H9 (cell line): Measurements from ENCODE around the gene TMC3. TPM values are rescaled to one million over a fixed set of nuclear protein-coding genes. Genes with fewer than 3 reads are reported as not detected.
"Not testable (repeated sequence)": the region's sequence is repeated elsewhere in the genome, so short reads cannot be mapped to it uniquely, and the experiment has no call there.

Source experiments
- DNase-seq: peaks from one replicate; pipeline ENCODE4 v3.0.0-alpha.2; 2017
- H2AFZ ChIP-seq: one replicate; pipeline ENCODE4 v1.6.1; 2013; ENCODE audit warnings: mild to moderate bottlenecking, low read length, control low read depth, moderate library complexity
- H2AK5ac ChIP-seq: 2 replicates; pipeline ENCODE4 v1.6.1; 2013; ENCODE audit warnings: low read length, control low read depth, mixed read lengths; ENCODE audit not compliant: insufficient read length
- H2BK120ac ChIP-seq: one replicate; pipeline ENCODE4 v1.6.1; 2013; ENCODE audit warnings: low read depth, mild to moderate bottlenecking, low read length, control low read depth, inconsistent platforms; ENCODE audit not compliant: poor library complexity, severe bottlenecking
- H2BK12ac ChIP-seq: 2 replicates; pipeline ENCODE4 v1.6.1; 2013; ENCODE audit warnings: low read length, control low read depth, mixed read lengths, low read depth; ENCODE audit not compliant: insufficient read length
- H2BK15ac ChIP-seq: 2 replicates; pipeline ENCODE4 v1.6.1; 2013; ENCODE audit warnings: low read depth, low read length, control low read depth
- H2BK20ac ChIP-seq: one replicate; pipeline ENCODE4 v1.6.1; 2013; ENCODE audit warnings: low read depth, mild to moderate bottlenecking, low read length, control low read depth, inconsistent platforms; ENCODE audit not compliant: poor library complexity, severe bottlenecking
- H2BK5ac ChIP-seq: 2 replicates; pipeline ENCODE4 v1.6.1; 2013; ENCODE audit warnings: low read length, control low read depth, mixed read lengths; ENCODE audit not compliant: insufficient read length
- H3K14ac ChIP-seq: 2 replicates; pipeline ENCODE4 v1.6.1; 2013; ENCODE audit warnings: low read length, control low read depth; ENCODE audit not compliant: insufficient read depth
- H3K18ac ChIP-seq: 2 replicates; pipeline ENCODE4 v1.6.1; 2013; ENCODE audit warnings: low read depth, mild to moderate bottlenecking, mixed read lengths, low read length, control low read depth; ENCODE audit not compliant: insufficient read length
- H3K23ac ChIP-seq: 2 replicates; pipeline ENCODE4 v1.6.1; 2013; ENCODE audit warnings: low read length, control low read depth, mixed read lengths, low read depth; ENCODE audit not compliant: insufficient read length
- H3K23me2 ChIP-seq: 2 replicates; pipeline ENCODE4 v1.6.1; 2013; ENCODE audit warnings: low read depth, mild to moderate bottlenecking, mixed read lengths, low read length, control low read depth; ENCODE audit not compliant: insufficient read length, poor library complexity, severe bottlenecking
- H3K27ac ChIP-seq: 2 replicates; pipeline ENCODE4 v1.5.1; 2013; ENCODE audit warnings: low read length, control low read depth, mixed read lengths, low read depth; ENCODE audit not compliant: insufficient read length
- H3K27me3 ChIP-seq: 2 replicates; pipeline ENCODE4 v1.6.1; 2013; ENCODE audit warnings: low read length, control low read depth, inconsistent platforms; ENCODE audit not compliant: insufficient read depth
- H3K4ac ChIP-seq: 2 replicates; pipeline ENCODE4 v1.6.1; 2013; ENCODE audit warnings: low read depth, mild to moderate bottlenecking, control low read depth, inconsistent platforms, low read length, moderate library complexity
- H3K4me1 ChIP-seq: 2 replicates; pipeline ENCODE4 v1.6.1; 2013; ENCODE audit warnings: low read length, control low read depth, inconsistent platforms; ENCODE audit not compliant: insufficient read depth
- H3K4me2 ChIP-seq: 2 replicates; pipeline ENCODE4 v1.6.1; 2013; ENCODE audit warnings: low read length, control low read depth, mixed read lengths; ENCODE audit not compliant: insufficient read length, insufficient read depth
- H3K56ac ChIP-seq: 2 replicates; pipeline ENCODE4 v1.6.1; 2013; ENCODE audit warnings: low read depth, mild to moderate bottlenecking, mixed read lengths, low read length, control low read depth; ENCODE audit not compliant: insufficient read length
- H3K79me1 ChIP-seq: 2 replicates; pipeline ENCODE4 v1.6.1; 2013; ENCODE audit warnings: low read depth, mild to moderate bottlenecking, moderate library complexity, low read length, control low read depth, inconsistent platforms; ENCODE audit not compliant: insufficient read depth, poor library complexity, severe bottlenecking
- H3K79me2 ChIP-seq: 2 replicates; pipeline ENCODE4 v1.6.1; 2013; ENCODE audit warnings: low read length, control low read depth, inconsistent platforms; ENCODE audit not compliant: insufficient read depth
- H3K9ac ChIP-seq: 2 replicates; pipeline ENCODE4 v1.6.1; 2013; ENCODE audit warnings: low read length, control low read depth, mixed read lengths; ENCODE audit not compliant: insufficient read length; ENCODE audit errors: extremely low read depth
- H3K9me3 ChIP-seq: one replicate; pipeline ENCODE4 v1.6.1; 2013; ENCODE audit warnings: low read depth, low read length, inconsistent platforms; ENCODE audit not compliant: control insufficient read depth
- H3T11ph ChIP-seq: one replicate; pipeline ENCODE4 v1.6.1; 2013; ENCODE audit warnings: mild to moderate bottlenecking, low read length, control low read depth, inconsistent platforms
- H4K20me1 ChIP-seq: one replicate; pipeline ENCODE4 v1.6.1; 2013; ENCODE audit not compliant: control insufficient read depth, insufficient read length, insufficient read depth
- H4K5ac ChIP-seq: 2 replicates; pipeline ENCODE4 v1.6.1; 2013; ENCODE audit warnings: low read depth, mild to moderate bottlenecking, mixed read lengths, low read length, control low read depth; ENCODE audit not compliant: insufficient read length
- H4K8ac ChIP-seq: replicated peaks from 2 replicates; pipeline ENCODE4 v1.6.1; 2013; ENCODE audit warnings: low read length, control low read depth, mixed read lengths, low read depth; ENCODE audit not compliant: insufficient read length
- H4K91ac ChIP-seq: 2 replicates; pipeline ENCODE4 v1.6.1; 2013; ENCODE audit warnings: low read depth, mild to moderate bottlenecking, moderate library complexity, mixed read lengths, low read length, control low read depth; ENCODE audit not compliant: insufficient read length
- H3K27ac Mint-ChIP-seq, 3 experiments: 2 replicates in 2 of 3; 3 replicates in 1 of 3; pipeline ENCODE4 v1.8.0; 2020 to 2021; ENCODE audit warnings: mixed read lengths in 3 of 3, mild to moderate bottlenecking in 1 of 3, moderate library complexity in 1 of 3
- H3K27me3 Mint-ChIP-seq: 2 replicates; pipeline ENCODE4 v1.8.0; 2021; ENCODE audit warnings: low read depth, mild to moderate bottlenecking, moderate library complexity, mixed read lengths
- H3K36me3 Mint-ChIP-seq, 3 experiments: 2 replicates in 2 of 3; 3 replicates in 1 of 3; pipeline ENCODE4 v1.8.0; 2020 to 2021; ENCODE audit warnings: low read depth in 3 of 3, mixed read lengths in 3 of 3; ENCODE audit not compliant: insufficient read depth in 1 of 3
- H3K4me1 Mint-ChIP-seq, 2 experiments: 2 replicates each; pipeline ENCODE4 v1.8.0; 2020; ENCODE audit warnings: mixed read lengths in 2 of 2
- H3K4me3 Mint-ChIP-seq, 2 experiments: 2 replicates in 1 of 2; 3 replicates in 1 of 2; pipeline ENCODE4 v1.8.0; 2020 to 2021; ENCODE audit warnings: mild to moderate bottlenecking in 2 of 2, mixed read lengths in 2 of 2, moderate library complexity in 1 of 2
- H3K9me3 Mint-ChIP-seq, 2 experiments: 2 replicates in 1 of 2; 3 replicates in 1 of 2; pipeline ENCODE4 v1.8.0; 2020; ENCODE audit warnings: mild to moderate bottlenecking in 2 of 2, mixed read lengths in 2 of 2, moderate library complexity in 1 of 2
- WGBS: extraction: QIAGEN DNeasy Blood & Tissue Kit; methylation state at CpG from one replicate; pipeline ENCODE4 v1.1.7; 2013; ENCODE audit warnings: missing lambda C conversion rate, low lambda C conversion rate, mixed read lengths; ENCODE audit not compliant: insufficient read length; ENCODE audit errors: extremely low coverage; 5-methylcytosine and 5-hydroxymethylcytosine counted together
- total RNA-seq: library from RNA; stranded (reverse); gene quantifications from 2 replicates; pipeline ENCODE4 v1.2.1, GENCODE V29; 2021
- TF ChIP-seq, protein P1 (sequence below): fragments of 200-600 bp; sonication (generic); conservative IDR thresholded peaks from 3 replicates; pipeline ENCODE4 v1.8.0; 2021; ENCODE audit warnings: antibody characterized with exemption, mild to moderate bottlenecking

Gene TMC3
- total RNA-seq, 1 experiment from 2014 or later = not detected

- Mint-ChIP-seq H3K27ac (no peak overlapping the region), H3K9me3 (no peaks in the 10 kb centered on the region; a peak in 1 of 5 replicates)
- H3K23me2 ChIP-seq = no peaks in the 10 kb centered on the region
These were observed 44.4 kb upstream of the TMC3 start for GRCh38 chr15:81418444-81418843.

GRCh38 chr15:81414274-81414968 lies 40.4 kb upstream of the TMC3 start:
- not testable (repeated sequence) for H4K91ac ChIP-seq, H2BK12ac ChIP-seq, H2AFZ ChIP-seq, H3K4ac ChIP-seq, H2BK5ac ChIP-seq, H4K5ac ChIP-seq, H3T11ph ChIP-seq, H4K8ac ChIP-seq, H2BK15ac ChIP-seq, H3K18ac ChIP-seq, H3K9me3 ChIP-seq, H4K20me1 ChIP-seq, H3K23me2 ChIP-seq, H3K4me2 ChIP-seq, H3K4me1 ChIP-seq, DNase-seq, H3K9ac ChIP-seq, H3K27ac ChIP-seq, H2AK5ac ChIP-seq, H3K79me2 ChIP-seq, H3K23ac ChIP-seq, H3K36me3 Mint-ChIP-seq, H2BK20ac ChIP-seq, H3K27me3 ChIP-seq, H3K56ac ChIP-seq, H3K79me1 ChIP-seq, H3K27me3 Mint-ChIP-seq, H3K9me3 Mint-ChIP-seq, H3K4me3 Mint-ChIP-seq, H2BK120ac ChIP-seq, H3K14ac ChIP-seq
- no CpG with 5 or more reads among the region's 12 CpGs for WGBS
- Mint-ChIP-seq H3K4me1 (peaks cover 22 to 26% of the 10 kb centered on the region in 2 experiments), H3K27ac (0 out of 7 replicates have a peak overlapping the region, but pooled peaks of 1 of the 3 experiments have one; percentile 38)

More at GRCh38 chr15:81418444-81418843, 44.4 kb upstream of the TMC3 start:
- H3K4me3 Mint-ChIP-seq = no peak overlapping the region
- TF ChIP-seq, protein P1, sequence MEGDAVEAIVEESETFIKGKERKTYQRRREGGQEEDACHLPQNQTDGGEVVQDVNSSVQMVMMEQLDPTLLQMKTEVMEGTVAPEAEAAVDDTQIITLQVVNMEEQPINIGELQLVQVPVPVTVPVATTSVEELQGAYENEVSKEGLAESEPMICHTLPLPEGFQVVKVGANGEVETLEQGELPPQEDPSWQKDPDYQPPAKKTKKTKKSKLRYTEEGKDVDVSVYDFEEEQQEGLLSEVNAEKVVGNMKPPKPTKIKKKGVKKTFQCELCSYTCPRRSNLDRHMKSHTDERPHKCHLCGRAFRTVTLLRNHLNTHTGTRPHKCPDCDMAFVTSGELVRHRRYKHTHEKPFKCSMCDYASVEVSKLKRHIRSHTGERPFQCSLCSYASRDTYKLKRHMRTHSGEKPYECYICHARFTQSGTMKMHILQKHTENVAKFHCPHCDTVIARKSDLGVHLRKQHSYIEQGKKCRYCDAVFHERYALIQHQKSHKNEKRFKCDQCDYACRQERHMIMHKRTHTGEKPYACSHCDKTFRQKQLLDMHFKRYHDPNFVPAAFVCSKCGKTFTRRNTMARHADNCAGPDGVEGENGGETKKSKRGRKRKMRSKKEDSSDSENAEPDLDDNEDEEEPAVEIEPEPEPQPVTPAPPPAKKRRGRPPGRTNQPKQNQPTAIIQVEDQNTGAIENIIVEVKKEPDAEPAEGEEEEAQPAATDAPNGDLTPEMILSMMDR = no peak
- no peaks in the 10 kb centered on the region for H3K36me3 Mint-ChIP-seq
- H3K4me1 Mint-ChIP-seq = peaks cover 18% of the 10 kb centered on the region in 2 experiments
- Histone ChIP-seq H3K9ac (no peak overlapping the region), H3K4me1 (peaks cover 3% of the 10 kb centered on the region; the same call in 1 of the 2 replicates), H2BK15ac (0 out of 2 replicates have a peak overlapping the region, but pooled peaks have one; percentile 95), H2BK5ac (no peak overlapping the region), H2AK5ac (no peak overlapping the region), H3K9me3 (no peaks in the 10 kb centered on the region), H3K79me1 (no peaks in the 10 kb centered on the region), H4K8ac (no peak overlapping the region), H2BK120ac (no peak overlapping the region), H4K20me1 (no peaks in the 10 kb centered on the region), H2AFZ (no peak overlapping the region), H3K23ac (no peak overlapping the region), H3K27ac (no peak overlapping the region), H3K27me3 (no peaks in the 10 kb centered on the region), H3K79me2 (no peaks in the 10 kb centered on the region), H3K14ac (no peak overlapping the region), H3K4me2 (no peak overlapping the region), H2BK12ac (no peak overlapping the region), H3K18ac (no peak overlapping the region), H4K5ac (no peak overlapping the region), H3T11ph (no peak overlapping the region), H3K56ac (no peak overlapping the region), H3K4ac (no peak overlapping the region), H2BK20ac (no peak overlapping the region), H4K91ac (no peak overlapping the region)
- no peaks in the 10 kb centered on the region; the same call in 1 of the 2 replicates for H3K27me3 Mint-ChIP-seq
- no CpG with 5 or more reads among the region's 7 CpGs for WGBS
- DNase-seq = no peak
